COLO668 (cell line): ENCODE data around the gene FAT1.

ENCODE experiments used
- DNase-seq: peaks from one replicate; lab custom pipeline; 2025; ENCODE audit not compliant: unreplicated experiment; lab: John Stamatoyannopoulos, UW

FAT1 gene

DNA sequence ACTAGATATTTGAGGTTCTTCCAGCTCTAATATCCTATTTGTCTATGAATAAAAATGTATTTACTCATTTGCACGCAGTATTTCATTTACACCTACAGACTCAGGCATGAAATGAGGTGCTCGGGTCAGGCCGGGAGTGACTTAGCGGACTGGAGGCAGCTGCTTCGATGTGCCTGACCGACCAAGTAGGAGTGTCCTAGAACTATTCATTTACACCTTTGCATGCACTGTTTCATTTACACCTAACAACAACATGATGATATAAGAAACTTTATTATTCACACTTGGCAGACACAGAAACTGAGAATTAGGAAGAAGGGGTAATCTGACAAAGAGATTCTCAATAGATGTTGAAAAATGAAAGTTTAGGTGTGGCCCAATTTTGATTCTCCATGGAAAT, 28.7 kb upstream of the FAT1 start:
- peak; percentile 7 for DNase-seq

DNA sequence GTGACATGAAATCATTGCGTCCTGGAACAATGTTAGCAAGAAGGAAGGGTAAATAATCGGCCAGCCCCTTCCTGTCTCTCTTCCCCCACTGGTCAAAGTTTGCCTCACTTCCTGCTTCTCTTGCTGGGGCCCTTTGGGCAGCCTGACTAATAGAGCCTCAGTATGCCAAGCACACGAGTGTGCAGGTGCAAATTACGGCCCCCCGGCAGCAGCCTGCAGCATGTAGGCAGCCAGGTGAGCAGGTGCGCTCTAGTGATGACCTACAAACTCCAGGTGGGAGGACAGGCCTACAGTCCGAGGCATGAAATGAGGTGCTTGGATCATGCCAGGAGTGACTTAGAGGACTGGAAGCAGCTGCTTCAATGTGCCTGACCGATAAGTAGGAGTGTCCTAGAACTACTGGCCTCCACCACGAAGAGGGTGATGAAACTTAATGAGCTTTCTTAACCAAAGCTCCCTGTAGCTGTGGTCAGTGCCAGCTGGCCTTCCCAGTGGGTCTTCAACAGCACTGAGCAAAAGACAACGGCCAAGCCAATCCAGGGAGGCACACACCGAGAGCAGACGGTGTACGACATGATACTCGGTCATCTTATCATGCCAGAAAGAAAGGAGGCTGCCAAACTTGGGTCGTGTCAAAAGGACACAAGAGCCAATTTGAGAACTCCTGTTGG, 26.1 kb upstream of the FAT1 start:
- DNase-seq: peak; percentile 77

- DNase-seq: no peak
Measured at GRCh38 chr4:186746581-186746980, 22.9 kb upstream of the FAT1 start.

- no peak for DNase-seq
Measured at GRCh38 chr4:186743261-186743660, 19.6 kb upstream of the FAT1 start.

DNA sequence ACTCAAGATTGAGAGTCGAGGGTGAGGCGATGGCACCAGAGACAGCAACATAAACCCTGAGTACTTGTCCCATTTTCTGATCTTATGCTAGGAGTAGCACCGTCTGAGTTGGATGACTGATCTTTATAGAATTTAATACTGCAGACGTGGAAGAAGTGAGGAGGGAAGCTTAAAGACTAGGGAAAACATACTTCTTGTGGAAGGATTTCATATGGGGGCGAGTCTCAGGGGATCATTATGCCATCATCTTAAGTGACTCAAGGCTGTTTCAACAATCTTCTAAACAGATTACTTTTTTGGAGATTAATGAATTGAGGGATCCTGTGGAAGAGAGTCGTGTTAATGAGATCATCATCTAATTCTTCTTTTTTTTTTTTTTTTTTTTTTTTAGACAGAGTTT, 17.2 kb upstream of the FAT1 start:
- no peak for DNase-seq

- no peak for DNase-seq
Measured at GRCh38 chr4:186739802-186740434, 16.3 kb upstream of the FAT1 start.

DNA sequence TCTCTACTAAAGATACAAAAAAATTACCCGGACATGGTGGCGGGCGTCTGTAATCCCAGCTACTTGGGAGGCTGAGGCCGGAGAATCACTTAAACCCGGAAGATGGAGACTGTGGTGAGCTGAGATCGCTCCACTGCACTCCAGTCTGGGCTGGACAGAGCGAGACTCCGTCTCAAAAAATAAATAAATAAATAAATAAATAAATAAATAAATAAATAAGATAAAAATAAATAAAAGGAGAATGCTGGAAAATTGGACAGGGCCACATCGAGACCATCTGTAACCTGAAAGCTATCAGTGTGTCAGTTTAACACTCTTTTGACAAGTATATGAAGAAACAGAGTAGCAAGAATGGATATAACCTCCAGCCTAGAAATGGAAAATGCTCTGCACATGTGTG, 15.7 kb upstream of the FAT1 start:
- DNase-seq: no peak

DNA sequence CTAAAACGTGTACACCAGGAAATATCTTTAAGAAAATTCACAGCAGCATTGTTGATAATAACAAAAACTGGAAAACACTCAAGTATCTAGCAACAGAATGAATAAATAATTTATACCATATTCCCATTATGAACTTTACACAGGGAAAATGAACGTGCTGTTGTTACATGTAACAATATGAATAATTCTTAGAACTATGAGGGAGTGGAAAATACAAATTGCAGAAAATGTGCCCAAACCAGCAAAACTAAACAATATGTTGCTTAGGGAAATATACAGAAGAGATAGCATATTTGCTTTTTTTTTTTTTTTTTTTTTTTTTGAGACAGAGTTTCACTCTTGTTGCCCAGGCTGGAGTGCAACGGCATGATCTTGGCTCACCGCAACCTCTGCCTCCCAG, 14.8 kb upstream of the FAT1 start:
- DNase-seq: no peak

GRCh38 chr4:186737427-186737826, 13.8 kb upstream of the FAT1 start:
- DNase-seq: no peak

- no peak for DNase-seq
Measured at GRCh38 chr4:186736466-186736865, 12.8 kb upstream of the FAT1 start.

DNA sequence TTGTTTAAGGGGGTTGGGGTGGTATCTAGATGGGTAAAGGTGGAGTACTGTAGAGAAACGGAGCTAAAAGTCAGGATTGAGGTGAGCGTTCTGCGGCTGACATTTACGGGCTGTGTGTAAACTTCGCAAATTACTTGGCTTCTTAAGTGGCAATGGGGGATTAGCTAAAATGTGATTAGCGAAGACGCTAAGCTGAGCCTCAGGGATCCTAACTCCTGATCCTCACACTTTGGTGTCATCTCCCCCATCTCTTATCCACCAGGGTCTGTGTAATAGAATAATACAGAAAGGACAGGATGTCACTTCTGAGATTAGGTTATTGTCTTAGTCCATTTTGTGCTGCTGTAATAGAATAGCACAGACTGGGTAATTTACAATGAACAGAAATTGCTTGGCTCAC, 10.6 kb upstream of the FAT1 start:
- DNase-seq: no peak

- no peak for DNase-seq
Measured at GRCh38 chr4:186733778-186734177, 10.1 kb upstream of the FAT1 start.

GRCh38 chr4:186730621-186731020, 7.0 kb upstream of the FAT1 start:
- no peak for DNase-seq

DNA sequence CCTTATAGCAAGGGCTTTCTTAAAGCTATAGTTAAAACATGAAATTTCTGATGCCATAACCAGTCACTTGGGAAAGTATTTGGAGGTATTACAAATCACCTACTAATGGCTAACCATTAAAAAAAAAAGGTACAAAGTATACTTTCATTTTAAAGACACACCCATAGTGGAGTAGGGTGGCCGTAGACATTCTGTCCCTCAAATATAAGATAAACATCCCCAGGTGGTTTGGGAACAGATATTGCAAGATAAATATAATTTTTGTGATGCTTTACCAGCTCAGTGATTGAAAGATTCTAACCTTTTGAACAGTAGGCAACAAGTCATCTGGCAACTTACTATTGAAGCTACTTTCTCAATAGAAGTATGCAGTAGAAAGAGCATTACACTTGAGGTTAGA, 6.2 kb upstream of the FAT1 start:
- no peak for DNase-seq

GRCh38 chr4:186728631-186729271, 5.1 kb upstream of the FAT1 start:
- no peak for DNase-seq

DNA sequence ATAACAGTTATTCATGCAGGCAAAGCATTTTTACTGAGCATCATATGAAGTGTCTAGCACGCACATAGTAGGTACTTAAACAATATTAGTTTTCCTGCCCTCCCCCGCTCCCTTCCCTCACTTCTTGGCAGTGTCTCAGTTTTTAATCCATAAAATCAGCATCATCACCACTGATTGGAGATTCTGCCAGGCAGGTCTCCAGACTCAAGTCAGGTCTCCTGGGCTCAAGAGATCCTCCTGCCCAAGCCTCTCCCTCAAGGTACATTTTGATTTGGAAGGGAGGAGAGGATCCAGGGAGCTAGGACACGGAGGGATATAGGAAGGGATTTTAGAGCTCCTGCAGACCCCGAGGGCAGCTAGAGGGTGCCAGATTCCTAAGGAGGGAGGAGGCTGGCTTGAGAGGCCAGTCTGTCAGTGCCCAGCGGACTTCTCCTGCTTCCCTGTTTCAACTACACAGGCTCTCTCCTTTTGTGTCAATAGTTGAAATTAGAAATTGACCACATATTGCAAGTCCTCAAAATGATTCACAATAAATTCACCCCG, 4.4 kb upstream of the FAT1 start:
- no peak for DNase-seq

DNA sequence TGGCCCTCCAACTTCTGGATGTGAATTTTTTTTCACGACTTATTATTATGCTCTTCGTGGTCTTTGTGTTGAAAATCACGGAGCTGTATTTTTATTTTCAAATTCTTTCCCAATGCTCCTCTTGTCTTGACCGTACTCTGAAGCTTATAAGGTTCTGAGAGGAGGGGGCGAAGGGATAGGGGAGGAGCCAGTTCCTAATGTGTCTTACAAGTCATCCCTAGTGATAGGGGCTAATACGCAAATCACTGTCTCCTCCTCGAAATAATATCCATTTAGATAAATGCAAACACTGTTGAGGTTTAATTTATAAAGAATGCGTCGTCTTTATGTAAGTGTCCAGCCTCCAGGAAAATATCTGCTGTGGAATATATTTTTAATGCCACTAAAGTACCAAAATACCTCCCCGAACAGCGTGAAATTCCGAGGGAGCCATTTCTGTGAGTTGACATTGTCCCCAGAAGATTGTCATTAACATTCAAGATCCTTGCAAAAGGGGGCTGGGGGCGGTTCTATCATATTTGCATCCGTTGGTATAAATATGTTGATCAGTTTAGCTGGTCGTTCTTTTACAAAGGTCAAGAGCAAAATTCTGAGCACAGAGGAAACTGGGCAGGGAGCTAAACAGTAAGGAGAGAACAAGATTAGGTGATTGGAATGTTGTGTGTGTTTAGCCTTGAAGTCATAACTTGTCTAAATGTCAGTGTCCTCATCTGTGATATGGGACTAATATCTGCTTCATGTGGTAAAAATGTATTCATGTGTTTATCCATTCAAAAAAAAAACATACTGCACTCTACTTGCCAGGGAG, 3.7 kb upstream of the FAT1 start:
- no peak for DNase-seq

DNA sequence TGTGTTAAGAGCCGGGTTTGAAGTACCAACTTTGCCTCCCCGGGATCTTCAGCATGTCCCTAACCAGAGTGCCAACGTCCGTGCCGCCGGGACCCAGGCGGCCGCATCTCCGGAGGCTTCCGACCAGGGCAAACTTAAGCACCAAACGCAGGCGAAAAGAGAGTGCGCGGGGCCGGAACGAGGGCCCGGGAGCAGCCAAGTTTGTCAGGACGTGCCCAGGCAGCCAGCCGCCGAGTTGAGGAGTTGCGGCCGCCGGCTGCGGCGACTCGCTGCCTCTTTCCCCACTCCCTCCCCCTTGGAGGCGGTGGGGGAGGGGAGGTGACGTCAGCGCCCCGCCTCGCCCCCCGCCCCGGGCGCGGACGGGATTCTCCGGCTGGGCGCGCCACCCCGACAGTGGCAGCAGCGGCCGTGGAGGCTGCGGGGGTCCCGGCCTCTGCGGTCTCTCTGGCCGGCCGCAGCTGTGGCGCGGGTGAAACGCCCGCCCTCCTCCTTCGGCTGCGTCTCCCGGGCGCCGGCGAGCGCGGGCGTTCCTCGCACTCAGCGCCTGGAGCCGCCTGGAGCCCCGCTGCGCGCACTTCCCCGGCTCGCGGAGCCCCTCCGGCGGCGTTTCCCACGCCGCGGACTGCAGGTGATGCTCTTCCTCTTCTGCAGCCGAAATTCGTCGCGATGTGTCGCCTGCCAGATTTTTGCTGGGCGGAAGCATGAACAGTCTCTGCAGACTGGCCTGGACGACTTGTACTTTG, 2.9 kb upstream of the FAT1 start:
- DNase-seq: peak; percentile 73

DNA sequence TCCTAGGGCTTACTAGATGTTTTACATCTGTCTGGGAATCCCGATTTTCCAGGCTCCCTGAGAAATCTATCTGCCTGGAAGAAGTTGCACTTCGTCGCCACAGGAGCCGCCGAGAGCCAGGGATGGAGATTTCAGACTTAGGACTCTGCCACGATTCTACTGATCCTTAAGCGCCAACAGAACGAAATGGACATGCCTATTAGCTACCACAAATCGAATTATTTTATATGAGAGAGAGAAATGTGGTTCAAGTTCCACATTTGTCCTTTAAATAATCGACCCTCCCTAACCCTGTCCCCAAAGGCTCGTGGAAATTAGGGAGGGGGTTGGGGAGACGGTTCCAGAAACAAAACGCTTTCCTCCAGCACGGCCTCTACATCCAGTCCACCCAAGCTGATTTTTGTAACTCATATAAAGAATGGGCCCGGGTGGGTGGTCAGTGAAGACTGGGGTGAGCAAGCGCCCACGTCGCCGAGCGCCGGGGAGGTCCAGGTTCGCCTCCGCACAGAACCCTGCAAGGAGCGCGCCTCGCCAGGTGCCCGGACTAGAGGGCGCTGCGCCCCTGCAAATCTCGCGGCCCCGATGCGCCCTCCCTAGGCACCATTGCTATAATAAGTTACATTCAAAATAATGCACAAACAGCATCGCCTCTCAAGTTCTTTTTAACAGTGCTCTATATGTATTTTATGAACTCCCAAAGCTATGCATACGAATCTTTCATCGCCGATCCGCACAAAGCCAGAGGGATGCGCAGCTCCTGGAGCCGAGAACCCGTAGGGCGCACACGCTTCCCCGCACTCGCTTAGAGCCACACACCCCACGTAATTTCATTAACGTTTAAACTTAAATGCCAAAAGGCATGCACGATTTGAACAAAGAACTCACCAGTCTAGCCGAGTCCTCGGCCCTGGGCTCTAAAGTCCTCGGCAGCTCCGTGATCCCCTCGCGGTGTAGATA, 2.1 kb upstream of the FAT1 start:
- peak; percentile 83 for DNase-seq
